Breast epithelium (tissue), 3 donors: ENCODE measurements around the gene NCSTN.

Experiments used
- CTCF ChIP-seq, 3 donors: fragments of 450-650 bp; IDR thresholded peaks; one replicate each; pipeline ENCODE4 v1.5.1; 2016 to 2017; ENCODE audit warnings: antibody characterized with exemption in 3 of 3, mild to moderate bottlenecking in 3 of 3, moderate library complexity in 3 of 3
- POLR2A ChIP-seq: fragments of 450-650 bp; IDR thresholded peaks from one replicate; pipeline ENCODE4 v1.6.1; 2016; ENCODE audit warnings: antibody characterized with exemption, mild to moderate bottlenecking, moderate library complexity

- peak in 1 of 3 donors; percentile 14 for TF ChIP-seq CTCF (IDR thresholded peaks at IDR 0.05)
- TF ChIP-seq POLR2A, result peak; percentile 83
These were observed at the start of gene NCSTN, which contains the start of gene COPA for GRCh38 chr1:160342953-160343869.
